Stomach (tissue), 9 donors: Measurements from ENCODE around the gene MYO3B. TPM values are rescaled to one million over a fixed set of nuclear protein-coding genes. Genes with fewer than 3 reads are reported as not detected.

Source experiments
- DNase-seq, 2 donors: peaks; one replicate each; pipeline versions ENCODE4 v3.0.0 to v3.0.0-alpha.2; 2013 to 2019
- H3K27ac ChIP-seq, 5 donors: fragments of 200-600 bp in 4 of 5; sonication (generic) in 4 of 5; one replicate each; pipeline ENCODE4 v1.5.1; 2013 to 2019; ENCODE audit warnings: mild to moderate bottlenecking in 1 of 5, moderate library complexity in 1 of 5
- H3K27me3 ChIP-seq, 3 donors: fragments of 200-600 bp; sonication (generic); one replicate each; pipeline ENCODE4 v1.5.1; 2017 to 2019; ENCODE audit warnings: mixed run types in 1 of 3
- H3K36me3 ChIP-seq, 4 donors: fragments of 200-600 bp; sonication (generic); 1 replicate in 3 of 4; 2 replicates in 1 of 4; pipeline ENCODE4 v1.5.1; 2016 to 2019
- H3K4me1 ChIP-seq, 4 donors: fragments of 200-600 bp; sonication (generic); one replicate each; pipeline ENCODE4 v1.5.1; 2016 to 2019
- H3K4me3 ChIP-seq, 4 donors: fragments of 200-600 bp; sonication (generic) in 3 of 4; one replicate each; pipeline ENCODE4 v1.5.1; 2016 to 2019; ENCODE audit warnings: mild to moderate bottlenecking in 1 of 4
- H3K9me3 ChIP-seq, 4 donors: fragments of 200-600 bp; sonication (generic); one replicate each; pipeline ENCODE4 v1.5.1; 2016 to 2019
- EP300 ChIP-seq: sonication (generic); formaldehyde crosslinking; IDR thresholded peaks from one replicate; pipeline ENCODE4 v1.6.1; 2017; ENCODE audit warnings: antibody characterized with exemption
- POLR2A ChIP-seq, 4 donors: fragments of 450-650 bp; IDR thresholded peaks; one replicate each; pipeline ENCODE4 v1.6.1; 2016; ENCODE audit warnings: antibody characterized with exemption in 4 of 4, control low read depth in 2 of 4, mild to moderate bottlenecking in 1 of 4, moderate library complexity in 1 of 4
- POLR2AphosphoS5 ChIP-seq, 3 donors: sonication (generic); formaldehyde crosslinking; IDR thresholded peaks; one replicate each; pipeline ENCODE4 v1.6.1; 2016; ENCODE audit warnings: antibody characterized with exemption in 3 of 3
- WGBS, 5 donors: extraction: QIAGEN DNeasy Blood & Tissue Kit in 3 of 5; methylation state at CpG; one replicate each; pipeline versions ENCODE4 v1.1.5 to v1.1.7; 2013 to 2018; 5-methylcytosine and 5-hydroxymethylcytosine counted together
- intact Hi-C: fragments of 100-400 bp; cut with DNase I; formaldehyde crosslinking; loops from one replicate; pipeline ENCODE4 v1.15.1; 2023; ENCODE audit warnings: low total_unique reads
- polyA plus RNA-seq, 3 donors: library from polyadenylated mRNA; stranded (reverse); fragments of 200-250 nt; gene quantifications; one replicate each; pipeline ENCODE4 v1.2.3, GENCODE V29; 2013
- total RNA-seq, 5 donors: library from RNA; depleted of rRNA; stranded (reverse); fragments of >200 nt; gene quantifications; one replicate each; pipeline versions ENCODE4 v1.1.0 to v1.2.3, GENCODE V29; 2014 to 2016
- TF ChIP-seq, protein P1 (sequence below), 7 experiments: fragments of 450-650 bp in 4 of 7; fragments of 200-600 bp in 3 of 7; sonication (generic) in 3 of 7; IDR thresholded peaks; one replicate each; pipeline ENCODE4 v1.5.1; 2016 to 2019; ENCODE audit warnings: antibody characterized with exemption in 7 of 7, control low read depth in 2 of 7, mild to moderate bottlenecking in 1 of 7
- donor health status: healthy with polysubstance abuse.
- donor health status: Bipolar disorder and iron deficiency.
- donor health status: healthy.

The MYO3B gene
- total and polyA plus RNA-seq, 8 donors, result 0.05 to 0.37 TPM; not detected in 6

DNA sequence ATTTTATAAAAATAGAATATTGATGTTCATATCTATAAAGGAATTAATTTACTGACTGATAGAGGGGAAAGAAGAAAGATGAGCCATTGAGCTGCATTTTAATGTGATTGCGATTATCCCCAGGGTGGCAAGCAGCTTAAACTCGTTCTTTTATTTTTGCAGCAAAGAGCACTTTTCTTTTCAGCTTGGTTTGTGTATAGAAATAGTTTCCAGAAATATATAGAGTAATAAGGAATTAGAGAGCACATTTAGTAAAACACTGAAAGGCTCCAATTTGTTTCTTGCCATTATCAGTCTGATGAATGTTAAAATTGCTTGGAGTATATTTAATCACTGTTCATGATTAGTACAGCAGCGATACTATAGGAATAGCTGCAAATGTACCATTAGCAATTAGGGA, 119.5 kb downstream of the MYO3B start:
- H3K36me3 ChIP-seq, result no peaks in the 10 kb centered on the region
- no peaks in the 10 kb centered on the region for H3K4me1 ChIP-seq
- intact Hi-C loops, result no loop called here
- no peak for DNase-seq
- H3K9me3 ChIP-seq, result peaks cover 0 to 10% (median 5%) of the 10 kb centered on the region in 4 donors
- TF ChIP-seq EP300, result no peak
- TF ChIP-seq, protein P1, sequence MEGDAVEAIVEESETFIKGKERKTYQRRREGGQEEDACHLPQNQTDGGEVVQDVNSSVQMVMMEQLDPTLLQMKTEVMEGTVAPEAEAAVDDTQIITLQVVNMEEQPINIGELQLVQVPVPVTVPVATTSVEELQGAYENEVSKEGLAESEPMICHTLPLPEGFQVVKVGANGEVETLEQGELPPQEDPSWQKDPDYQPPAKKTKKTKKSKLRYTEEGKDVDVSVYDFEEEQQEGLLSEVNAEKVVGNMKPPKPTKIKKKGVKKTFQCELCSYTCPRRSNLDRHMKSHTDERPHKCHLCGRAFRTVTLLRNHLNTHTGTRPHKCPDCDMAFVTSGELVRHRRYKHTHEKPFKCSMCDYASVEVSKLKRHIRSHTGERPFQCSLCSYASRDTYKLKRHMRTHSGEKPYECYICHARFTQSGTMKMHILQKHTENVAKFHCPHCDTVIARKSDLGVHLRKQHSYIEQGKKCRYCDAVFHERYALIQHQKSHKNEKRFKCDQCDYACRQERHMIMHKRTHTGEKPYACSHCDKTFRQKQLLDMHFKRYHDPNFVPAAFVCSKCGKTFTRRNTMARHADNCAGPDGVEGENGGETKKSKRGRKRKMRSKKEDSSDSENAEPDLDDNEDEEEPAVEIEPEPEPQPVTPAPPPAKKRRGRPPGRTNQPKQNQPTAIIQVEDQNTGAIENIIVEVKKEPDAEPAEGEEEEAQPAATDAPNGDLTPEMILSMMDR (IDR thresholded peaks at IDR 0.05), result no peak
- no peak for TF ChIP-seq POLR2AphosphoS5 (IDR thresholded peaks at IDR 0.05)
- no peak for TF ChIP-seq POLR2A (IDR thresholded peaks at IDR 0.05)
- WGBS, 5 donors, result 90 to 95% (median 92%) methylated on average over 3 of the region's 3 CpGs
- H3K27ac ChIP-seq, result no peak overlapping the region
- no peaks in the 10 kb centered on the region for H3K27me3 ChIP-seq
- H3K4me3 ChIP-seq, result no peak overlapping the region

DNA sequence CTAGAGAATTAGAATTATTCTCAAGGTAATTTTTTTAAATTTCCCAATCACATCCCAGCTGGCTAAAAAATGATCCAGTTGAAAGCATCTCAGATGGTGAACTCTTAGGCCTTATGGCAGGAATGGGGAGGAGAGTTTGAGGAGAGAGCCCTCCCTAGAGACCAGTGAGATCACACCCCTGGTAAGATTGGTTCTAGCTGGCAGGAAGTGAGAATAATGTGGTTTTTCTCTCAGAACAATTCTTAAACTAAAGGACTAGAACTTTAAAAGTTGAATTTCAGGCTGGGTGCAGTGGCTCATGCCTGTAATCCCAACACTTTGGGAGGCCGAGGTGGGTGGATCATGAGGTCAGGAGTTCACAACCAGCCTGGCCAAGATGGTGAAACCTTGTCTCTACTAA, 120.2 kb downstream of the MYO3B start:
- no peak for DNase-seq
- peaks cover 0 to 7% (median 2%) of the 10 kb centered on the region in 4 donors for H3K9me3 ChIP-seq
- no peak overlapping the region for H3K4me3 ChIP-seq
- no peaks in the 10 kb centered on the region for H3K36me3 ChIP-seq
- H3K27ac ChIP-seq, result no peak overlapping the region
- intact Hi-C loops, result no loop called here
- 67 to 96% (median 82%) methylated on average over 1 of the region's 1 CpG for WGBS, 5 donors
- H3K4me1 ChIP-seq, result no peaks in the 10 kb centered on the region
- no peaks in the 10 kb centered on the region for H3K27me3 ChIP-seq
- TF ChIP-seq, protein P1 (IDR thresholded peaks at IDR 0.05), result no peak
- TF ChIP-seq EP300, result no peak
- no peak for TF ChIP-seq POLR2AphosphoS5 (IDR thresholded peaks at IDR 0.05)
- TF ChIP-seq POLR2A (IDR thresholded peaks at IDR 0.05), result no peak

DNA sequence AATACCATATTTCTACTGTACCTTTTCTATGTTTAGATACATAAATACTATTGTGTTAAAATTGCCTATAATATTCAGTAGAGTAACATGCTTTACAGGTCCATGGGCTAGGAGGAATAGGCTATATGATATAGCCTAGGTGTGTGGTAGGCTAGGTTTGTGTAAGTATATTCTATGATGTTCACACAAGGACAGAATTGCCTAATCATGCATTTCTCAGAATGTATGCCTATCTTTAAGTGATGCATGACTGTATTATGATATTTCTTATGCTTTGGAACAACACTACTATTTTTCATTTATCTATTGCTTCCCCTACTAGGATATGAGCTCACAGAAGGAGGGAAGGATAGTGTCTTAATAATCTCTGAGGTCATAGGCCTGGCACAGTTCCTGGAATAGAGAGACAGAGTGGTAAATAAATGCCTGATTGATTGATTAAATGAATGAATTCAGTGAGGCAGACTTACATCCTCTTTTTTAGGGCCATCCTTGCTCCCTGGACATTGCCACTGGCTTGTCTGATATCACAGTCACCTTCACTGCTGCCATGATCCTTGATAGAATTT, 121.0 kb downstream of the MYO3B start:
- intact Hi-C loops, result no loop called here
- Histone ChIP-seq H3K27ac (no peak overlapping the region), H3K4me1 (no peaks in the 10 kb centered on the region), H3K27me3 (no peaks in the 10 kb centered on the region), H3K4me3 (no peak overlapping the region), H3K36me3 (no peaks in the 10 kb centered on the region), H3K9me3 (peaks cover 0 to 7% (median 2%) of the 10 kb centered on the region in 4 donors)
- TF ChIP-seq, protein P1 (IDR thresholded peaks at IDR 0.05), result no peak
- no peak for TF ChIP-seq POLR2A (IDR thresholded peaks at IDR 0.05)
- TF ChIP-seq EP300, result no peak
- no peak for TF ChIP-seq POLR2AphosphoS5 (IDR thresholded peaks at IDR 0.05)
- DNase-seq, result peak in 1 of 2 donors; percentile 6

DNA sequence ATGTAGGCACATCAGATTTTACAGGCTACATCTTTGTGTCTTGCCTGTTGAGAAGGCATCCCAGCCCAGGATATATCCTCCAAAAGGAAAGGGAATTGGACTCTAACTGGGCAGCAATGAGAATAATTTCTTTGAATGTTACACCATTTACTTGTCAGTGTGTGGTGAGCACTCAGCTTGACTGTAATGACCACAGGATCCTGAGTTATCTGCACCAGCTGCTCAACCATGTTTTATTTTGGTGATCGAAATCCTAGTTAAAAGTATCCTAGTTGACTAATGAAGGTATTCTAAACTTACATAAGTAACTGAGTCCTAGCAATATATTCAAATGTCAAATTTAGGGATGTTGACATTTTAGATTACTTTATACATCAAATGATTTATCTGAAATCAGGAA, 123.0 kb downstream of the MYO3B start:
- TF ChIP-seq, protein P1 (IDR thresholded peaks at IDR 0.05), result no peak
- no peak for TF ChIP-seq POLR2A (IDR thresholded peaks at IDR 0.05)
- no peak for TF ChIP-seq POLR2AphosphoS5 (IDR thresholded peaks at IDR 0.05)
- no peak for TF ChIP-seq EP300
- WGBS, 5 donors, result 70 to 92% (median 86%) methylated on average over 1 of the region's 1 CpG
- Histone ChIP-seq H3K27me3 (no peaks in the 10 kb centered on the region), H3K27ac (no peak overlapping the region), H3K4me1 (no peaks in the 10 kb centered on the region), H3K4me3 (no peak overlapping the region), H3K9me3 (peaks cover 0 to 4% (median under 1%) of the 10 kb centered on the region in 4 donors), H3K36me3 (no peaks in the 10 kb centered on the region)
- no peak for DNase-seq
- intact Hi-C loops, result no loop called here
